Left ventricle myocardium inferior (tissue), 1 donor: Measurements from ENCODE around the gene DNAAF8. TPM values are rescaled to one million over a fixed set of nuclear protein-coding genes. Genes with fewer than 3 reads are reported as not detected.

Experiments
- DNase-seq: peaks from one replicate; pipeline ENCODE4 v3.0.0-alpha.2; 2020
- H3K27ac ChIP-seq: fragments of 200-600 bp; replicated peaks from 2 replicates; pipeline ENCODE4 v1.8.0; 2021
- H3K27me3 ChIP-seq: fragments of 200-600 bp; 2 replicates; pipeline ENCODE4 v1.8.0; 2021; ENCODE audit warnings: low read depth
- H3K36me3 ChIP-seq: fragments of 200-600 bp; 2 replicates; pipeline ENCODE4 v1.8.0; 2021
- H3K4me1 ChIP-seq: fragments of 200-600 bp; 2 replicates; pipeline ENCODE4 v1.8.0; 2021
- H3K4me3 ChIP-seq: fragments of 200-600 bp; 2 replicates; pipeline ENCODE4 v1.8.0; 2021; ENCODE audit warnings: mild to moderate bottlenecking, moderate library complexity
- H3K9me3 ChIP-seq: fragments of 200-600 bp; replicated peaks from 2 replicates; pipeline ENCODE4 v1.8.0; 2021
- intact Hi-C: fragments of 100-400 bp; cut with micrococcal nuclease; formaldehyde crosslinking; loops from one replicate; pipeline ENCODE4 v1.11.0; 2022
- total RNA-seq: library from RNA; stranded (reverse); fragmentation: NEBNext Ultra II Directional; extraction: Animal tissue kit (Norgen Biotek cat#: 25700); gene quantifications from one replicate; pipeline ENCODE4 v1.2.1, GENCODE V29; 2021
- TF ChIP-seq, protein P1 (sequence below): fragments of 200-600 bp; IDR thresholded peaks from 2 replicates; pipeline ENCODE4 v1.8.0; 2021; ENCODE audit warnings: antibody characterized with exemption, mild to moderate bottlenecking, borderline replicate concordance
- donor health status: DM: no; HTN: yes; CAD: no; lungs with severe emphysema.

The DNAAF8 gene
- total RNA-seq, 1 donor from 2014 or later, result 0.77 TPM

DNA sequence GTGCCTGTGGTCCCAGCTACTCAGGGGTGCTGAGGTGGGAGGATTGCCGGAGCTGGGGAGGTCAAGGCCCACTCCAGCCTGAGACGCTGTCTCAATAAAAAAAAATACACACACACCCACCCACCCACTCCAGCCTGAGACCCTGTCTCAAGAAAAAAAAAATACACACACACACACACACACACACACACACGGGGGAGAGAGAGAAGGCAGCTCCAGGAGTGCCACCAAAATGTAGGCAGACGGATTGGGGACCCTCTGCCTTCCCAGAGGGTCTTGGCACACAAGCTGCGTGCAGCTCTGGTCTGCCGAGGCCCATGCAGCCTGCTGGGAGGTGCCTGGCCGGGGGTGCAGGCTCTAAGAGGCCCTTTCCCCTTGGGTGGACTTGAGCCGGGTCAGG is 46.9 kb upstream of the DNAAF8 start:
- Histone ChIP-seq H3K36me3 (peaks cover 58% of the 10 kb centered on the region), H3K27ac (no peak overlapping the region), H3K27me3 (no peaks in the 10 kb centered on the region), H3K4me3 (no peak overlapping the region), H3K4me1 (peaks cover 22% of the 10 kb centered on the region), H3K9me3 (no peaks in the 10 kb centered on the region)
- no peak for DNase-seq
- intact Hi-C loops, result no loop called here
- TF ChIP-seq, protein P1, sequence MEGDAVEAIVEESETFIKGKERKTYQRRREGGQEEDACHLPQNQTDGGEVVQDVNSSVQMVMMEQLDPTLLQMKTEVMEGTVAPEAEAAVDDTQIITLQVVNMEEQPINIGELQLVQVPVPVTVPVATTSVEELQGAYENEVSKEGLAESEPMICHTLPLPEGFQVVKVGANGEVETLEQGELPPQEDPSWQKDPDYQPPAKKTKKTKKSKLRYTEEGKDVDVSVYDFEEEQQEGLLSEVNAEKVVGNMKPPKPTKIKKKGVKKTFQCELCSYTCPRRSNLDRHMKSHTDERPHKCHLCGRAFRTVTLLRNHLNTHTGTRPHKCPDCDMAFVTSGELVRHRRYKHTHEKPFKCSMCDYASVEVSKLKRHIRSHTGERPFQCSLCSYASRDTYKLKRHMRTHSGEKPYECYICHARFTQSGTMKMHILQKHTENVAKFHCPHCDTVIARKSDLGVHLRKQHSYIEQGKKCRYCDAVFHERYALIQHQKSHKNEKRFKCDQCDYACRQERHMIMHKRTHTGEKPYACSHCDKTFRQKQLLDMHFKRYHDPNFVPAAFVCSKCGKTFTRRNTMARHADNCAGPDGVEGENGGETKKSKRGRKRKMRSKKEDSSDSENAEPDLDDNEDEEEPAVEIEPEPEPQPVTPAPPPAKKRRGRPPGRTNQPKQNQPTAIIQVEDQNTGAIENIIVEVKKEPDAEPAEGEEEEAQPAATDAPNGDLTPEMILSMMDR, result no peak

DNA sequence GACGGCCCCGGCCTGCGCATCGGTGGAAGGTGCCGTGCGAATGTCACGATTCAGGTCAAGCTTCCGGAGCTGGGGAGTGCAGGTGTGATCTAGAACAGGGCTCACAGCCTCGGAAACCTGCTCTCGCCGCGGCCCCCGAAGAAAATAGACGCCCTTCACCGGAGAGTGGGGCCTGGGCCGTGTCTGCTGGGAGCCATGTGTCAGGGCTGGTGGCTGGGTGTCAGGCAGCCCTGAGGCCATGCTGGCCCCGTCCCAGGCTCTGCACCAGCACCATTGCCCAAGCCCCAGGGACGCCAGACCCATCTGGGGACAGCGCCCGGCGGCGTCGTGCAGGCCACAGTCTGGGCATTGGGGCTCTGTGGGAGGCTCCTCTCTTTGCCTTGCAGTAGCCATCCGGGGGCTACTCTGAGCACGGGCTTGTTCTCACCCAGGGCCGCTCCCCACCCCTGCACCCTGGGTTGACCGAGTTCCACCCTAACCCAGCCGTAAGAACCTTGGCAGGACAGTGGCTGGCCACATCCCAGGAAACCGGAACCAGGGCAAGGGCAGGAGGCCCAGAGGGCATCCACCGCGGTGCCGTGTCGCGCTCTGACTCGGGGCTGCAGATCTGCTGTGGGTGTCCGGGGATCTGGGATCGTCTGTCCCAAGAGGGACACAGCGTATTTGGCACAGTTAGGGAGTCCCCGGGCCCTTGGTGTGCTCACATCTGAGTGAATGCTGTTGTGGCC is 46.2 kb upstream of the DNAAF8 start:
- H3K27ac ChIP-seq, result peak overlapping the region; percentile 38
- TF ChIP-seq, protein P1, result no peak
- no peaks in the 10 kb centered on the region for H3K27me3 ChIP-seq
- intact Hi-C loops, result no loop called here
- DNase-seq, result no peak
- peaks cover 51% of the 10 kb centered on the region for H3K36me3 ChIP-seq
- H3K9me3 ChIP-seq, result no peaks in the 10 kb centered on the region
- H3K4me1 ChIP-seq, result peaks cover 24% of the 10 kb centered on the region
- H3K4me3 ChIP-seq, result no peak overlapping the region

DNA sequence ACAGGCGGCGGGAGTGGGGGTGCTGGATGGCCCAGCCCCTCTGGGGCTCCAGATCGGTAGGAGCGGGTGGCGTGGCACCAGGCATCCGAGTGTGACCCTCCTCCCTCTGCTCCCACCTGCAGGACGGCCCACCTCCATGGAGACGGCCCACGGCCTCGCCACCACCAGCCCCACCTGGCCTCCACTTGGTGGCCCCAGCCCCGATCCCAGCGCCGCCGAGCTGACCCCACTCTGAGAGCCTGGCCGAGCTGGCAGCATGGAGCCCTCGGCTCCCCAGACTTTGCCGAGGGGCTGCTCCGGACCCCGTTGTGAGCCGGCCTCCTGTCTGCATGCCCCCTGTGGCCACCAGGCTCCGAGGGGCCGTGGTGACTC is 45.7 kb upstream of the DNAAF8 start:
- no peaks in the 10 kb centered on the region for H3K9me3 ChIP-seq
- peaks cover 45% of the 10 kb centered on the region for H3K36me3 ChIP-seq
- DNase-seq, result no peak
- H3K4me3 ChIP-seq, result no peak overlapping the region
- intact Hi-C loops, result no loop called here
- peak overlapping the region; percentile 38 for H3K27ac ChIP-seq
- H3K4me1 ChIP-seq, result peaks cover 26% of the 10 kb centered on the region
- TF ChIP-seq, protein P1, result no peak
- no peaks in the 10 kb centered on the region for H3K27me3 ChIP-seq

DNA sequence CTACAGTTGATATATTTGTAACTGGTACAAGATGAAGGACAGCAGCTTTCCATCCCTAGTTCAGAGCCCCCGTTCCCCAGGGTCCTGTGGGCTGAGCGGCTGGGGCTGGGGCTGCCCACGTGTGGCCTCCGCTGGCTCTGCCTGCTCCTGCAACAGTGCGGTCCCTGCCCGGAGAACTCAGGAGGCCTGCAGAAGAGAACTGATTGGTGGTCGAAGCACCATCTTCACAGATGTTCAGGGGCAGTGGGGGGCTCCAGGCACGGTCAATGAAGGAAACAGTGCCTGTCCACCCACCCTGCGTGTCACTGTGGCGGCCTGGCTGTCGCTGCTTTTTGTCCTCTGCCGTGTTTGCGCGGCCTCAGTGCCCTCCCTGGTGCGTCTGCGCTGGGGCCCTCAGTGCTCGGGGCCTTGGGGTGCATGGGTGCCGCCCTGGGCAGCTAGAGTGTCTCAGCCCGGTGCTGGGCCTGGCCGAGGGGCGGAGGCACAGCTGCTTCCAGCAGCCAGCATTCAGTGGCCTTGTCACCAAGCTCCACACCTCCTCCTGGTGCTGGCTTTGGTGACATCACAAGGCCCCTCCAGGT is 45.2 kb upstream of the DNAAF8 start:
- TF ChIP-seq, protein P1, result no peak
- Histone ChIP-seq H3K36me3 (peaks cover 40% of the 10 kb centered on the region), H3K27me3 (no peaks in the 10 kb centered on the region), H3K4me1 (peaks cover 31% of the 10 kb centered on the region), H3K27ac (no peak overlapping the region), H3K4me3 (no peak overlapping the region), H3K9me3 (no peaks in the 10 kb centered on the region)
- no peak for DNase-seq
- intact Hi-C loops, result no loop called here

DNA sequence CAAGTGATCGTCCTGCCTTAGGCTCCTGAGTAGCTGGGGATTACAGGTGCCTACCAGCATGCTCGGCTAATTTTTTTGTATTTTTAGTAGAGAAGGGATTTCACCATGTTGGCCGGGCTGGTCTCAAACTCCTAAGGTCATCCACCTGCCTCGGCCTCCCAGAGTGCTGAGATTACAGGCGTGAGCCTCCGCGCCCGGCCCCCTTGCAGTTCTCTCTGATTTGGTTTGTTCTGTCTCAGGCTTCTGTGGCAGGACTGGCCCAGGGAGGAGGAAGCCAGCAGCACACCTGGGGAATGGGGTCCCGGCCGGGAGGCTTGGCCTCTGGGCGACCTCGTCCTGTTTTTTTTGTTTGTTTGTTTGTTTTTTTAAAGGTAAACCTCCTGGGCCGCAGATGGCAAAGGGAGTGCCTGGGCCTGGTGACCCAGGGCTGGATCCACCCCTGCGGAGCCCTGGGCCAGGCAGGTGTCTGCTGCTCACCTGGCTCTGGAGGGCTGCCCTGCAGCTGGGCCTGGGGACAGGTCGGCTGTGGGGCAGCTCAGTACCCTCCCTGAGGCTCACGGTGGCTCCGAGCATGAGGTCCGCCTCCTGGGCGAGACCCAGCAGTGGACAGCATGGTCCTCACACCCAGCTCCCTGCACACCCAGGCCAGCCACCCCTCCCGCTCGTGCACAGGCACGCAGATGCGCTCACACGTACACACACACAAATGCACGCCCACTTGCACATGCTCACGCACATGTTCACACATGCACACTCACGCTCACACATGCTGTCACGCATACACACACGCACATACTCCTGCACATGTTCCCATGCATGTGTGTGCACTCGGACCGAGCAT is 44.3 kb upstream of the DNAAF8 start:
- H3K36me3 ChIP-seq, result peaks cover 31% of the 10 kb centered on the region

More for the DNA sequence above, 44.3 kb upstream of the DNAAF8 start:
- no peaks in the 10 kb centered on the region for H3K27me3 ChIP-seq
- intact Hi-C loops, result no loop called here
- no peak overlapping the region for H3K4me3 ChIP-seq
- peaks cover 40% of the 10 kb centered on the region for H3K4me1 ChIP-seq
- no peaks in the 10 kb centered on the region for H3K9me3 ChIP-seq
- DNase-seq, result no peak
- no peak overlapping the region for H3K27ac ChIP-seq
- TF ChIP-seq, protein P1, result no peak
